GM18867 (cell line): ENCODE data around the gene ZNF90.
"Not testable (repeated sequence)": the region's sequence is repeated elsewhere in the genome, so short reads cannot be mapped to it uniquely, and the experiment has no call there.

Source experiments
- ATAC-seq: cut with Tn5 transposase; IDR thresholded peaks from one replicate; pipeline ENCODE4 v1.9.1; 2021; ENCODE audit warnings: mild to moderate bottlenecking, moderate library complexity; ENCODE audit not compliant: unreplicated experiment

ZNF90 gene

GRCh38 chr19:20102097-20102496, 24.3 kb downstream of the ZNF90 start:
- no peak for ATAC-seq

GRCh38 chr19:20103091-20103740, 25.4 kb downstream of the ZNF90 start:
- ATAC-seq, result no peak

- no peak for ATAC-seq
These were observed 29.5 kb downstream of the ZNF90 start for GRCh38 chr19:20107301-20107700.

- ATAC-seq, result not testable (repeated sequence)
These were observed 40.5 kb downstream of the ZNF90 start for GRCh38 chr19:20118064-20118839.

- ATAC-seq, result no peak
These were observed 47.1 kb downstream of the ZNF90 start for GRCh38 chr19:20124879-20125278.

GRCh38 chr19:20132933-20133332, 55.1 kb downstream of the ZNF90 start:
- ATAC-seq, result not testable (repeated sequence)

GRCh38 chr19:20137714-20138113, 59.9 kb downstream of the ZNF90 start:
- ATAC-seq, result not testable (repeated sequence)

GRCh38 chr19:20151617-20152145, 73.9 kb downstream of the ZNF90 start:
- no peak for ATAC-seq

GRCh38 chr19:20152506-20152905, 74.7 kb downstream of the ZNF90 start:
- not testable (repeated sequence) for ATAC-seq

GRCh38 chr19:20153281-20153680, 75.5 kb downstream of the ZNF90 start:
- no peak for ATAC-seq

GRCh38 chr19:20154636-20155035, 76.8 kb downstream of the ZNF90 start:
- ATAC-seq, result no peak

GRCh38 chr19:20162821-20163220, 85.0 kb downstream of the ZNF90 start:
- no peak for ATAC-seq

GRCh38 chr19:20164456-20164855, 86.7 kb downstream of the ZNF90 start:
- ATAC-seq, result no peak

GRCh38 chr19:20165971-20166592, 88.3 kb downstream of the ZNF90 start:
- ATAC-seq, result no peak

- no peak for ATAC-seq
These were observed 89.3 kb downstream of the ZNF90 start, which contains the start of gene ZNF486 for GRCh38 chr19:20167020-20167644. ZNF486 (plus strand) TSS chr19:20167214; CDS start chr19:20167331, 117 bp downstream.

- ATAC-seq, result no peak
These were observed 89.9 kb downstream of the ZNF90 start for GRCh38 chr19:20167651-20168122.
